ENCODE results near the gene ATG16L2.
"Not testable (repeated sequence)": the region's sequence is repeated elsewhere in the genome, so short reads cannot be mapped to it uniquely, and the experiment has no call there.

ATG16L2 gene

DNA sequence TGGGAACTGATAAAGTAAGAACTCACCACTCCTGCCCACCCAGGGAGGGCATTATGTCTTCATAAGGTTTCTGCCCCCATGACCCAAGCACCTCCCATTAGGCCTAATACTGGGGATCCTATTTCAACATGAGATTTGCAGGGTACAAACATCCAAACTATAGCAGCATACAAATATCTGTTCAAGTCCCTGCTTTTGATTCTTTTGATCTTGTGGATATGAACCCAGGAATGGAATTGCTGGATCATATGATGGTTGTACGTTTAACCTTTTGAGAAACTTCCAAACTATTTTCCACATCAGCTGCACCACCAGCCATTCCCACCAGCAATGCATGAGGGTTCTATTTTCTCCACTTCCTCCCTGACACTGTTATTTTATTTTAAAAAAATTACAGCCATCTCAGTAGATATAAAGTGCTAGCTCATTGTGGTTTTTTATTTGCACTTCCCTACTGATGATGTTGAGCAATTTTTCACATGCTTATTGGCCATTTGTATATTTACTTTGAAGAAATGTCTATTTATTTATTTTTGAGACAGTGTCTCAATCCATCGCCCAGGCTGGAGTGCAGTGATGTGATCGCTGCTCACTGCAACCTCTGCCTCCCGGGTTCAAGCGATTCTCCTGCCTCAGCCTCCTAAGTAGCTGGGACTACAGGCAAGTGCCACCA, 7.1 kb upstream of the ATG16L2 start:
- DNase-seq, result no peak

DNA sequence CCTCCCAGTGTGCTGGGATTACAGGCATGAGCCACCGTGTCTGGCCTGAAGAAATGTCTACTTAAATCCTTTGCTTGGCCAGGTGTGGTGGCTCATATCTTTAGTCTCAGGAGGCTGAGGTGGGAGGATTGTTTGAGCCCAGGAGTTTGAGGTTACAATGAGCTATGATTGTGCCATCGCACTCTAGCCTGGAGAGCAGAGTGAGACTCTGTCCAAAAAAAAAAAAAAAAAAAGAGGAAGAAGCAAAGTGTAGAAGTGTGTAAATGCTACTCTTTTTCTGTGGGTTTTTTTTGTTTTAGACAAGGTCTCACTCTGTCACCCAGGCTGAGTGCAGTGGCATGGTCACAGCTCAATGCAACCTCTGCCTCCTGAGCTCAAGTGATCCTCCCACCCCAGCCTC, 6.4 kb upstream of the ATG16L2 start:
- no peak for DNase-seq

GRCh38 chr11:72808331-72808798, 5.8 kb upstream of the ATG16L2 start:
- no peak for DNase-seq

GRCh38 chr11:72811686-72812085, 2.5 kb upstream of the ATG16L2 start:
- DNase-seq, result not testable (repeated sequence)

DNA sequence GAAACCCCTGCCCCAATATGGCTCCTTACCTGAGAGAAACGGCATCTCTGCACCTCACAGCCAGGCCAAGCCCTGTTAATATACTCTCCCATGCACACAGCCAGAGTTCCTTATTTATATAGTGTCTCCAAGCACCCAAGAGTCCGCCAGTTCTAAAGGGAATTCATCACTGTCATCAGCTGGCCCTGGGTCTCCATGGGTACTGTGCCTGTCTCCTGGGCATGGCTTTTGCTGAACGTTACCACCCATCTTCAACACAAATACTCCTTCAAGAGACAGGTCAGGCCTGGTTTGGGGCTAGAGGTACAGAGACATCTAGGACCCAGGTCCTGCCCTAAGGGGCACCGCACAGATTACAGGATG, 1.6 kb upstream of the ATG16L2 start:
- DNase-seq, result no peak

DNA sequence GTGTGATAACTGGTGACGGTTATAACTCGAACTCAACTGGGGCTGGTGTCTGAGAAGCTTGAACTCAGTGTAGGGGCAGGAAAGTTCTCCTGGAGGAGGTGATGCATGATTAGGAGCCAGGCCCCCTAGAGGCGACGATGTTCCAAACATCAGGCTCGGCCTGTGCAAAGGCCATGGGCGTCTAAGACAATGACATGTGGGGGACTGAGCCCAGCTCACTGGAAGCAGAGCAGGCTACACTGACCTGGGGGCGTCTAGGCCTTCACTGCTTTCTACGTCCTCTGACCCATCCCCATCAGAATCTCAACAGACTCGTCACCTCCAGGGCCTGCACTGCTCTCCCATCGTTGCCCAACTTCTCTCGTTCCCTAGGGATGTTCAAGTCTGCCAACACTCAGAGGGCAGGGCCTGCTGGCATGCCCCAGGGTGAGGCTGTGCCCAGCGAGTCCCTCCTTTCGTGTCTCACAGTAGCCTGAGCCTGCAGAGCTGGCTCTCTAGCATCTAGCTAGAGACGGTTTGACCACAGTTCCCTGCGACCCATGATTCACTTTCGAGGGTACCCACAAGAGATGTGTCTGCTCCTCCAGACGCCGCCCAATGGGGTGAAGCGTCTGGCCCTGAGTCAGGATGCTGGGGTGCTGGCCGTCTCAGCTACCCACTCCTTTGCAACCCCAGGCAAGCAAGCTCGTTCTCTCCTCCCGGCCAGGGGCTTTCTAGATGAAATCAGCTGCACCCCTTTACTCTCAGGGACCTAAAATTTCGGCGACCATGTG, 1.1 kb upstream of the ATG16L2 start:
- DNase-seq, result peak; percentile 87

GRCh38 chr11:72813740-72814285, 398 bp upstream of the ATG16L2 start:
- peak; percentile 87 for DNase-seq

DNA sequence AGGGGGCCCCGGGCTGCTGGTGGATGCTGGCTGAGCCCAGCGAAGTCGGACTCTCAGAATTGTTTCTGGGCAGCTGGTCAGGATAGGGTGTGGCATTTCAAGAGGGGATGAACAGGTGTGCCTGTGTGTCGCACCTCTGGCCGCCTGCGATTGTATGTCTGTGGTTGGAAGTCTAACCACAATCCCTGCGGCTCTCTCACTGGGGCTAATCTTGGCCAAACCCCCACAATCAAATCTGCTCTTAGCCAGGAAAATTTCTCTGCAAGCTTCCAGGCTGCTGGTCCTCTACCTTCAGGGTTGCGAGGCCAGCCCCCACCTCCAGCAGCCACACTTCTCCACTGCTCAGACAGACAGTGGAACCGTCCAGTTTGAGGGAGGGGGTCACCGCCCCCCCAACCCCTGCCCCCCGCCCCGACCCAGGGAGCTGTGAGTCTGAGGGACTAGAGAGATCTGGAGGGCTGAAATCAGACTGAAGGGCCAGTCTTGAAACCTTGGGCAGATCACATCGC, 953 bp downstream of the ATG16L2 start:
- peak; percentile 24 for DNase-seq

DNA sequence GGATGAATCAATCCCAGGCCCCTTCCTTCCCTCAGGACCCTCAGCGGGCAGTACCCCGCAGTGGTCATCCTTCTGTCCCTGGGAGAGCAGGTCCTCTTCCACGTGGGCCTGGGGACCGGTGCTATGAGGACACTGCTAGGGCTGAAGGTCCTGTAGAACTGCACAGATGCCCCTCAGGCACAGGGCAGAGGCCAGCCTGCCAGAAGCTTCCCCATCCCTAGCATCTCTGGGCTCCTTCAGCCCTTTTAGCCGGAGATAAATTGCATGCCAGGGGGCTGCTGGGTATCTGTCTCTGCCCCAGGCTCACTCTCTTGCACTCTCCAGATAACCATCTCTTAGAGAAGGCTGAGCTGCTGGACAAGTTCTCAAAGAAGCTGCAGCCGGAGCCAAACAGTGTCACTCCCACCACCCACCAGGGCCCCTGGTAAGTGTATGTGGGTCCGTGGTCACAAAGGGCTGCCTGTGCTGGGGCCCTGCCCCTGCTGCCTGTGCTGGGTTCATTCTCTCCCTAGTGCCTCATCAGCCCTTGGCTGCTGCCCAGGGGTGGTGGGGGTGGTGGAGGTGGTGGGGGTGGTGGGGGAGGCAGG, 2.3 kb downstream of the ATG16L2 start:
- no peak for DNase-seq

DNA sequence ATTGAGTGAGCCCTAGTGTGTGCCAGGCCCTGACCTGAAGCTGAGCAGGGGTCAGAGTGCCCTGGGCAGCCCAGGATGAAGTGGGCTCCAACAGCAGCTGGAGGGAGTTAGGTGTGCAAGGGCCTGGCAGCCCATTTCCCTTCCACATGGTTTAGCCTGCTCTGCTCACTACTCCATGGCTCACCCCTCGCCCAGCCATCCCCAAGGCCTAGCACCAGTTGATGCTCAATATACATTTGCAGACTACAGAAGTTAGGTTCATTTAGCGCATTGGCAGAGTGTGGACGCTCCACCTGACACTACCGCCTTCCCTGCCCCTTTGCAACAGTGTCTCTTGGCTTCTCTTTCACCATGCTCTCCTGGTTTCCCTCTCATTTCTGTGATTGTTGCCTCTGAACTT, 3.8 kb downstream of the ATG16L2 start:
- DNase-seq, result no peak

DNA sequence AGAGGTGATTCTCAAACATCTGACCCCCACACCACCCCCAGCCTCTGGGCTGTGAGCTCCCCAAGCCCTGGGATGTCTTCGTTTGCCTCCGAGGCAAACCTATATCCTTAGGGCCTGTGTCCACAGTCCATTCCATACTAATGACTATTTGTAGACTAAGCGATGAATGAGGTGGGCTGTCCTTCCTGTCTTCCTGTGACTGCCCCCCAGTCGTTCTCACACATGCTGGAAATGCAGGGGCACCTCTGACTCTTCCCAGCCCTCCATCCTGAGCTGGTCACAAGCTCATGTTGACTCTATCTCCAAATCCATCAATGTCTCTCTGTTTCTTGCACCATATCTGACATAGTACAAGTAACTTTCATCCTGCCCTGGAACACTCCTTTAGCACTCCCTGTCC, 4.8 kb downstream of the ATG16L2 start:
- DNase-seq, result no peak

GRCh38 chr11:72820439-72821139, 6.4 kb downstream of the ATG16L2 start:
- no peak for DNase-seq

DNA sequence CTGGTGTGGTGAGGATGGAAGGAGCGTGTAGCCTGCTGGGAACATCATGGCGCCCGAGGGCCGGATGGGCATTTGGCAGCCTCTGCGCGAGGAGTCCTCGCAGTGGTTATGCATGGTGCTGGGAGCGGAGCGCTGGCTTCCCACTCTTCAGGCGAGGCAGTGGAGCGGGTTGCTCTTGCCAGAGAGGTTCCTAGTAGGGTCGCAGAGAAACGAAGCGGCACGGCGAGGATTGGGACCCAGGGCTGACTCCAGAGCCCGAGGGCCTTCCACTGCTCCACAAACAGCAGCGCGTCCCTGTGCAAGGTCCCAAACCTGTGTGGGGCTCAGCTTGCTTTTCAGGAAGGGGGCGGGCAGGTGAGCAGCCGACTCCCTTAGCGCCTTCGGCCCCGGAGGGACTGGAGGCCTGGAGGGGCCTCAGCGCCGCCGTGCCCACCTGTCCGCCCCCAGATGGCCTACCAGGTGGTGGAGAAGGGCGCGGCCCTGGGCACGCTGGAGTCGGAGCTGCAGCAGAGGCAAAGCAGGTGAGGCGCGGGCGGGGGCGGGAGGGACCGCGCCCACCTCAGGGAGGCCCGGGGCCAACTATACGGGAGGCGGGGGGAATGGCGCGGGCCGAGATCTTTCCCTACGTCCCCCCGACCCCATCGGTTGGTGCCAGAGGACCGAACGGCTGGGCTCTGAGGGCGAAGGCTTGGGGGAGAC, 7.2 kb downstream of the ATG16L2 start:
- DNase-seq, result no peak

- peak; percentile 83 for DNase-seq
Measured at GRCh38 chr11:72821920-72822799, 7.9 kb downstream of the ATG16L2 start.

- DNase-seq, result no peak
Measured at GRCh38 chr11:72823105-72823804, 9.0 kb downstream of the ATG16L2 start.

DNA sequence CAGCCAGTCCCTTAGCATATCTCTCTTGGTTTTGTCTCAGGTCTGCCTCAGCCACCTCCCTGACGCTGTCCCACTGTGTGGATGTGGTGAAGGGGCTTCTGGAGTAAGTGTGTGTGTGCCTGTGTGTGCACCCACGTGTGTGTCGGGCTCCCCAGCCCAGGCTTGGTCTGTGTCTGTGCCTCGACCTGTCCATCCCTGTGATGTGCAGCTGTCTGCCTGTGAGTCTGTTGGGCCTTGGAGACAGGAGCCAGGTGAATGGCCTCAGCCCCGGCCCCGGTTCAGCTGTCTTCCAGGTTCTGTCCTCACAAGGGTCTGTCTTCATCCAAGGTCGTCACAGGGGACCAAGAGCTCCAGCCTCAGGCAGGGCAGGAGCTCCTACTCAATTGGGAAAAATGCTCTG, 9.8 kb downstream of the ATG16L2 start:
- DNase-seq, result no peak

- no peak for DNase-seq
Measured at GRCh38 chr11:72824811-72825505, 10.7 kb downstream of the ATG16L2 start.

DNA sequence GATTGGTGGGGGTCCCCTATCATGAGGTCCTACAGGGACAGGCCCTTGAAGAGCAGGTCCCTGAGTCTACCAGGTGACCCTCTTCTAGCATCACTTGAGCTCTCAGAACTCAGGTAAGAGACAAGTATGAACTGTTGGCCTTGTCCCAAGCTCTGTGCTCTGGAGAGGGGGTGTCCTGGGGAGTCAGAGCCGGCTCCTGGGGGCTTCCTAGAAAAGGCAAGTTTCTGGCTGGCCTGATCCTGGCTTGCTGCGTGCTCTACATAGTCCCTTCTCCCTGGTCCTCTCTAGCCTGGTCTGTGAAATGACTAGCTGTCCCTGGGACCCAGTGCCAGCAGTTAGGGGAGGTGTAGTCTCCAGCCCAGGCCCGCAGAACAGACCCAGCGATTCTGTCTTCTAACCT, 11.4 kb downstream of the ATG16L2 start:
- no peak for DNase-seq

DNA sequence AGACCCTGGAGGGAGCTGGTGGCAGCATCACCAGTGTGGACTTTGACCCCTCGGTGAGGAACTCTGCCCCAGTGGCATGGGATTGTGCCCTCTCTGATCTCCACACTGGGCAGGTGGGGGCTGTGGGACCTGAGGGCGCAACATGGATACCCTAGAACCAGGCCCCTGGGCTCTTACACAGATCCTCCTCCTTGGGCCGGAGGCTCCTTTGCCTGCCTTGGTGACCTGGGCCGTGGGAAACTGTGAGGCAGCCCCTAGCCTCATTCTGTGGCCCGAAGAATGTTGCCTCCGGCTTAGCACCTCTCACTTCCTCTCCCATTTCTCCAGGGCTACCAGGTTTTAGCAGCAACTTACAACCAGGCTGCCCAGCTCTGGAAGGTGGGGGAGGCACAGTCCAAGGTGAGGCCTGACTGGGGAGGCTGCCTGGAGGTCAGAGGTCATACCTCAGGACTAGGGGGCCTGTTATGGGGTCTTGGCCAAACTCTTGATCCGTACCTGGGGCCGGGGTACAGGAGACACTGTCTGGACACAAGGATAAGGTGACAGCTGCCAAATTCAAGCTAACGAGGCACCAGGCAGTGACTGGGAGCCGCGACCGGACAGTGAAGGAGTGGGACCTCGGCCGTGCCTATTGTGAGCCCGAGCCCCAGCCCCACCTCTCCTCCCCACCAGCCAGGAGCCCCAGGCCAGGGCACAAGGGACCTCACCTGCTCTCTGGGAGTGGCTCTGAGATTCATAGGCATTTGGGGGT, 12.2 kb downstream of the ATG16L2 start:
- DNase-seq, result no peak

All from activated CD4-positive, alpha-beta T cell treated with anti-CD3 and anti-CD28 coated beads for 48 hours (primary cell).